Measurements from ENCODE around the gene IFNL2. TPM values are rescaled to one million over a fixed set of nuclear protein-coding genes. Genes with fewer than 3 reads are reported as not detected.
A peak's percentile ranks its signal among the peaks of the same experiment; 100 is the strongest.

Gene IFNL2
- total and polyA plus RNA-seq, 2 donors (not counting 1 experiment from before 2014, with no cell fraction given) = not detected

DNA sequence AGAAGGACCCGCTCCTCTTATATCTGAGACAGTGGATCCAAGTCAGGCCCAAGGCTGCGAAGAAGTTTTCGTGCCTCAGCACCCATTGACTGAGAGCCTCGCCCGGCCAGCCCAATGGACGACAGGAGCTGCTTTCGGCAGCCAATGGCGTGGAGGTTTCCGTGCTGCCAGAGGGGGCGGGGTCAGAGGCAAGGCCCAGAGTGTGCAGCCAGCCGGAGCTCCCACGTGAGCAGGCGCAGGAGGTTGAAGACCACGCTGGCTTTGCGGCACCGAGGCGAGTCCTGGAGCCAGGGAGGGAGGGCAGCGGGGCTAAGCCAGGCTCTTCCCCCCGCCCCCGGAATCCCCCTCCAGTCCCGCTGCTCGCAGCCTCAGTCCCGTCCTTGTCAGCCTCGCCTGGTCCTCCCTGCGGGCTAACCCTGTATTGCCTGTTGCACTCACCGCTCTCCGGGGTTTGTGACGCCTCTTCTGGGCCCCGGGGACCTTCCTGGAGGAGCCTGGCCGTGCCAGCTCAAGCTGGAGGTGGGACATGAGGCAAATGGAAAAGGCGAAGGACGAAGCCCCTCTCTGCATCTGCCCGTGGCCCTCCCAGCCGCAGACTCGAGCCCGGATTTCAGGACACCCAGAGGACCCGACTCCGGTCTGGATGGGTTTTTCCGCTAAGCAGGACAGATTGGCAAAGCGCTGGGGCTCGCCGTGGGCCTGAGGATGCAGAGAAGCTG lies 21.1 kb upstream of the IFNL2 start:
- no peak overlapping the region for H3K9ac ChIP-seq (ENCODE audit: insufficient read depth, low read length)
- no peaks in the 10 kb centered on the region for H3K79me2 ChIP-seq (ENCODE audit: control insufficient read depth, insufficient read depth, low read length)
- H3K27ac ChIP-seq (ENCODE audit: insufficient read depth, low read length) = no peak overlapping the region
- H2AFZ ChIP-seq (ENCODE audit: low read length) = no peak overlapping the region
- peaks cover 28% of the 10 kb centered on the region for H3K27me3 ChIP-seq (ENCODE audit: control insufficient read depth, insufficient read depth, low read length)
- DNase-seq (ENCODE audit: low read depth in 2 of 2) = peak in 1 of 2 donors; percentile 12
- no peaks in the 10 kb centered on the region for H4K20me1 ChIP-seq (ENCODE audit: control insufficient read depth, extremely low read depth, insufficient read depth, low read length)
- no peaks in the 10 kb centered on the region for H3K9me3 ChIP-seq (ENCODE audit: control insufficient read depth, insufficient read depth, low read depth, low read length)
- TF ChIP-seq, protein P1, sequence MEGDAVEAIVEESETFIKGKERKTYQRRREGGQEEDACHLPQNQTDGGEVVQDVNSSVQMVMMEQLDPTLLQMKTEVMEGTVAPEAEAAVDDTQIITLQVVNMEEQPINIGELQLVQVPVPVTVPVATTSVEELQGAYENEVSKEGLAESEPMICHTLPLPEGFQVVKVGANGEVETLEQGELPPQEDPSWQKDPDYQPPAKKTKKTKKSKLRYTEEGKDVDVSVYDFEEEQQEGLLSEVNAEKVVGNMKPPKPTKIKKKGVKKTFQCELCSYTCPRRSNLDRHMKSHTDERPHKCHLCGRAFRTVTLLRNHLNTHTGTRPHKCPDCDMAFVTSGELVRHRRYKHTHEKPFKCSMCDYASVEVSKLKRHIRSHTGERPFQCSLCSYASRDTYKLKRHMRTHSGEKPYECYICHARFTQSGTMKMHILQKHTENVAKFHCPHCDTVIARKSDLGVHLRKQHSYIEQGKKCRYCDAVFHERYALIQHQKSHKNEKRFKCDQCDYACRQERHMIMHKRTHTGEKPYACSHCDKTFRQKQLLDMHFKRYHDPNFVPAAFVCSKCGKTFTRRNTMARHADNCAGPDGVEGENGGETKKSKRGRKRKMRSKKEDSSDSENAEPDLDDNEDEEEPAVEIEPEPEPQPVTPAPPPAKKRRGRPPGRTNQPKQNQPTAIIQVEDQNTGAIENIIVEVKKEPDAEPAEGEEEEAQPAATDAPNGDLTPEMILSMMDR (conservative IDR thresholded peaks at IDR 0.05 in 1 of 2, IDR thresholded peaks at IDR 0.05 in 1 of 2; ENCODE audit: low read depth in 1 of 2, low read length in 2 of 2) = no peak
- TF ChIP-seq EZH2 (IDR thresholded peaks at IDR 0.05; ENCODE audit: low read length, missing control alignments) = no peak
- no peak overlapping the region for H3K4me3 ChIP-seq (replicated peaks in 1 of 4; ENCODE audit: control extremely low read depth in 1 of 4, insufficient read depth in 1 of 4, low read depth in 3 of 4, low read length in 4 of 4)
- H3K4me1 ChIP-seq (ENCODE audit: control insufficient read depth, extremely low read depth, insufficient read depth, low read length) = no peaks in the 10 kb centered on the region
- H3K36me3 ChIP-seq (ENCODE audit: control insufficient read depth, insufficient read depth, low read length) = no peaks in the 10 kb centered on the region
- H3K4me2 ChIP-seq (ENCODE audit: extremely low read depth, insufficient read depth, low read length) = no peak overlapping the region

DNA sequence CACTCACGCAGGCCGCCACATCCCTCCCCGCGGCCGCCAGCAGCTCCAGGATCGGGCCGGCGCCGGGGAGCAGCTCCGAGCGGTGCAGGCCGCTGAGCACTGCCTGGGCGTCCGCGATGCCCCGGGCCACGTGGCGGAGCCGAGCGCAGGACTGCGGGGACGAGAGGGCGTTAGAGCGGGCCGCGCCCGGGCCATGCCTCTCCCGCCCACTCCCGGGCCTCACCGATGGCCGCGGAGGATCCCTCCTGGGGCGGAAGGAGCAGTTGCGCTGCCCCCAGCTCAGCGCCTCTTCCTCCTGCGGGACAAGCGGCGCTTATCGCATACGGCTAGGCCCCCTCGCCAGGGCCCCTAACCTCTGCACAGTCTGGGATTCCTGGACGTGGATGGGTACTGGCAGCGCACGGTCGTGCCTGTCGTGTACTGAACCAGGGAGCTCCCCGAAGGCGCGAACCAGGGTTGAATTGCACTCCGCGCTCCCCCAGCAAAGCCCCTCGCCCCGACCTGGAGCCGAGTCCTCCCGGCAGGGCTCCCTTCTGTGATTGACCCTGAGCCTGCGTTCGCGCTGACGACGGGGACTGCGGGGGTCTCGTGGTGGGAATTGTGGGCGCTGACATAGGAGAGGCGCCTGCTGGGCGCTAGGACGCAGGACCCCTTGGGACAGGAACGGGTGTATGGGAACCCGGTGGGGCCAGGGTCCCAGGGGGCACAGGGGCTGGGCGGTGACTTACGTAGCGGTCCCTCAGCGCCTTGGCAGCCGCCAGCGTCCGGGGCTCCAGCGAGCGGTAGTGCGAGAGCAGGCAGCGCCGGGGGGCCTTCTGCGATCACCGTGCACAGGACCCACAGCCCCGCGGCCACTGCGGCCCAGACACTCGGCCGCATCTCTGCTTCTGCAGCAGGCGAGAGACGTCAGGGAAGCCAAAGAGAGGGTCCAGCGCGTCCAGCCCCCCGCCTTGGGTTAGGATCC lies 20.2 kb upstream of the IFNL2 start:
- peak; percentile 73 for TF ChIP-seq EZH2 (IDR thresholded peaks at IDR 0.05; ENCODE audit: low read length, missing control alignments)
- TF ChIP-seq, protein P1 (conservative IDR thresholded peaks at IDR 0.05 in 1 of 2, IDR thresholded peaks at IDR 0.05 in 1 of 2; ENCODE audit: low read depth in 1 of 2, low read length in 2 of 2) = no peak
- H2AFZ ChIP-seq (ENCODE audit: low read length) = no peak overlapping the region

DNA sequence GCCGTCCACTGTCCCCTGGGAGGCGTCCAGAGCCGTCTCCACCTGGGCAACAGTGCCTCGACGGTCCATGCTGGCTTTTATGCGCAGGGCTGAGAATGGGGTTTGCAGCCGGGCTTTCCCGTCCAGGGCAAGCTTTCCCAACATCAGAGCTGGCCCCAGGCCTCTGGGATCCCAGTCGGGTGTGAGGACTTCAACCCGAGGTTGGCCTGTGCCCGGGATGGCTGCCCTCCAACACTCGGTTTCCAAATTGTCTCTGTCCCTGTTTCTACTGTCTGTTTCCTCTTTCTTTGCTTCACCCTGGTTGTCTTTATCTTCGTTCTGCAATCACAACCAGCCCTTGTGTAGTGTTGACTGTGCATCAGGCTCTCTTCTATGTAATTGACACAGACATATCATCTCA lies 19.4 kb upstream of the IFNL2 start, which contains the start of gene IFNL4:
Gene IFNL4 (minus strand): TSS at position 51 of the 400 bp plus-strand sequence.
- H3K27me3 ChIP-seq (ENCODE audit: control insufficient read depth, insufficient read depth, low read length) = peaks cover 30% of the 10 kb centered on the region

More for the DNA sequence above, 20.2 kb upstream of the IFNL2 start:
- Histone ChIP-seq H3K27ac (ENCODE audit: insufficient read depth, low read length) (no peak overlapping the region), H3K27me3 (ENCODE audit: control insufficient read depth, insufficient read depth, low read length) (peaks cover 30% of the 10 kb centered on the region), H3K4me2 (ENCODE audit: extremely low read depth, insufficient read depth, low read length) (no peak overlapping the region), H3K4me3 (replicated peaks in 1 of 4; ENCODE audit: control extremely low read depth in 1 of 4, insufficient read depth in 1 of 4, low read depth in 3 of 4, low read length in 4 of 4) (no peak overlapping the region), H3K79me2 (ENCODE audit: control insufficient read depth, insufficient read depth, low read length) (no peaks in the 10 kb centered on the region), H3K9me3 (ENCODE audit: control insufficient read depth, insufficient read depth, low read depth, low read length) (no peaks in the 10 kb centered on the region), H3K36me3 (ENCODE audit: control insufficient read depth, insufficient read depth, low read length) (no peaks in the 10 kb centered on the region), H3K9ac (ENCODE audit: insufficient read depth, low read length) (no peak overlapping the region), H4K20me1 (ENCODE audit: control insufficient read depth, extremely low read depth, insufficient read depth, low read length) (no peaks in the 10 kb centered on the region), H3K4me1 (ENCODE audit: control insufficient read depth, extremely low read depth, insufficient read depth, low read length) (no peaks in the 10 kb centered on the region)
- DNase-seq (ENCODE audit: low read depth in 2 of 2) = peak in 1 of 2 donors; percentile 23

More for the DNA sequence above, 19.4 kb upstream of the IFNL2 start, which contains the start of gene IFNL4:
- Histone ChIP-seq H3K9me3 (ENCODE audit: control insufficient read depth, insufficient read depth, low read depth, low read length) (no peaks in the 10 kb centered on the region), H3K4me1 (ENCODE audit: control insufficient read depth, extremely low read depth, insufficient read depth, low read length) (no peaks in the 10 kb centered on the region), H4K20me1 (ENCODE audit: control insufficient read depth, extremely low read depth, insufficient read depth, low read length) (no peaks in the 10 kb centered on the region), H3K79me2 (ENCODE audit: control insufficient read depth, insufficient read depth, low read length) (no peaks in the 10 kb centered on the region), H3K36me3 (ENCODE audit: control insufficient read depth, insufficient read depth, low read length) (no peaks in the 10 kb centered on the region), H3K4me2 (ENCODE audit: extremely low read depth, insufficient read depth, low read length) (no peak within 1 kb of the TSS), H3K9ac (ENCODE audit: insufficient read depth, low read length) (no peak within 1 kb of the TSS), H2AFZ (ENCODE audit: low read length) (no peak within 1 kb of the TSS), H3K27ac (ENCODE audit: insufficient read depth, low read length) (no peak within 1 kb of the TSS), H3K4me3 (replicated peaks in 1 of 4; ENCODE audit: control extremely low read depth in 1 of 4, insufficient read depth in 1 of 4, low read depth in 3 of 4, low read length in 4 of 4) (no peak within 1 kb of the TSS)
- no peak for DNase-seq (ENCODE audit: low read depth in 2 of 2)
- TF ChIP-seq EZH2 (IDR thresholded peaks at IDR 0.05; ENCODE audit: low read length, missing control alignments) = no peak
- TF ChIP-seq, protein P1 (conservative IDR thresholded peaks at IDR 0.05 in 1 of 2, IDR thresholded peaks at IDR 0.05 in 1 of 2; ENCODE audit: low read depth in 1 of 2, low read length in 2 of 2) = no peak
